GM18907 (cell line): ENCODE results near the gene UNC5B.
"Not testable (repeated sequence)": the region's sequence is repeated elsewhere in the genome, so short reads cannot be mapped to it uniquely, and the experiment has no call there.

ENCODE experiments used
- ATAC-seq: cut with Tn5 transposase; IDR thresholded peaks from one replicate; pipeline ENCODE4 v1.9.1; 2021; ENCODE audit warnings: mild to moderate bottlenecking, moderate library complexity; ENCODE audit not compliant: unreplicated experiment

UNC5B gene

DNA sequence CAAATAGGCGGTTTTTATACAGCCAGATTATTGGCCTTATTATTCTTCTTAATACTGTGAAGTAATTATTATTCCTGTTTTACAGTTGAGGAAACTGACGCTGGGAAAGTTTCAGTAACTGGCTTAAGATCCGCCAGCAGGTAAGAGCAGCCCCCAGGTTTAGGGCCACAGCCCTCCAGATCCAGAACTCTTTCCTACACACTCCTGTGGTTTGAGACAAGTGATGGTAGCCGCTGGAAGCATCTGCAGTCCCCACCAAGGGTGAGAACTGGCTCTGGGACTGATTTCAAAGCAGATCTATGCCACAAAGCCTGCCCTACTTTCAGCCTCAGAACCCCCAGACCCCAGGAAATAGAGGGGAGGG lies 3.0 kb upstream of the UNC5B start:
- ATAC-seq: no peak

DNA sequence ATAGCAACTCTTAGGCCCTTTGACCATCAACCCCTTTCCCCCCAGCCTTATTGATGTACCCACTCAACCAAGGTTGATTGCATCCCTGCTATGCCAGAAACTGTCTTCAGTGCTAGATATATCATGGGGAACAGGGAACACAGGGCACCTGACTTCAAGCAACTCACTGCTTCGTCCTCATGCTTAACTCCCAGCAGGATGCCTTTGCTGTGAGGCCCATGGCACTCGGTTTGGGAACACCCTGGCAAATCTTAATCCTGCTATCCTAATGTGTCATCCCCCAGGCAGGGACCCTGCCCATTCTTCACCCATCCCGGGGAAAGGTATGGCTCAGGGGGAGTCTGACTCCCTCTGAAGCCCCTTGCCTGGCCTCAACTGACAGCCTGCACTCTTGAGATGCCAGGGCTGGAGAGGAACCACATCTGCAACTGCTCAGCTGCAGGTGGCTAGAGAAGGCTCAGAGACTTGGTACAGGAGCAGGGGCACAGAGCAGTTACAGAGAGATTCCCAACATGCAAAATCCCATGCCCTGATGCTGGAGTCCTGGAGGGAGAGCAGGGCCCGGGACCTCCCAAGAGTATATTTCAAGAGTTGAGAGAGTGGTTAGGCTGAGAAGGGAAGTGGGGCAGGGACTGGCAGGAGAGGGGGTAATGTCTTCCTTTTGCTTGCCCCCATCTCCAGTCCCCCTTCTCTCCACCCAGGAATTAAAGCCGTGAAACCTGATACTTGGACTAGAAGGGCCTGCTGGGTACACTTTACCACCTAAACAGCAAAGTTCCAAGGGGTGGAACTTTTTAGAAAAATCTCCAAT lies 2.4 kb upstream of the UNC5B start:
- ATAC-seq: no peak

DNA sequence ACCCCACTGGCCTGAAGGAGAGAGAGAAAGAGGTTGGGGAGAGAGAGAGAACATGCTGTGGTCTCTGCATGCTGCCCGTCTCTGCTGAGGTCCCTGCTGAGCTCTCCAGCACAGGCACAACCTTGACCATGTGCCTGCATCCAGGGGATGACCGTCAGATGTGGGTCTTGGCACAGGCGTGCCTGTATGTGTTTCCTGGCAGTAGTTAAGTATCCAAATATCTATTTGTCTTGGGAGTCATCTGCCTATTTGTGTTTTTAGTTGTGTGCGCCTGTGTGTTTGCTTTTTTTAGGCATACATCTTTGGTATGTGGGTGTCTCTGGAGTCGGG lies 1.9 kb upstream of the UNC5B start:
- ATAC-seq: no peak

DNA sequence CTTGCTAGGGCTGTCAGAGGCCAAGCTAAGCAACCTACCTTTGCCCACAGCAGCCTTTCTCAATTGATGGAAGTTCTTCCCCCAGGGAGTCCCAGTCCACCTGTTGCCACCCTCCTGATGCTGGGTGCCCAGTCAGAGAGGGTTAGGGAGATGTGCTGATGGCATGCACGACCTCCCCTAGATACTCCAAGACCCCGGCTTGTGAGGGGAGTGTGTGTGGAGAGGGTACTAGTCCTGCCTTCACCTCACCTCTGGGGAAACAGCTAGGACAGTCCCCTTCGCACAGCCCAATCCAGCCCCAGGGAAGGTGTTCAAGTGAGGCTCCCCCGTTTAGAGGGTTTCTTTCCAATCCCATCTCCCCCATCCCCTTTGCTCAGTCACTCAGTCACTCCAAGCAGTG lies 1.3 kb upstream of the UNC5B start:
- no peak for ATAC-seq

DNA sequence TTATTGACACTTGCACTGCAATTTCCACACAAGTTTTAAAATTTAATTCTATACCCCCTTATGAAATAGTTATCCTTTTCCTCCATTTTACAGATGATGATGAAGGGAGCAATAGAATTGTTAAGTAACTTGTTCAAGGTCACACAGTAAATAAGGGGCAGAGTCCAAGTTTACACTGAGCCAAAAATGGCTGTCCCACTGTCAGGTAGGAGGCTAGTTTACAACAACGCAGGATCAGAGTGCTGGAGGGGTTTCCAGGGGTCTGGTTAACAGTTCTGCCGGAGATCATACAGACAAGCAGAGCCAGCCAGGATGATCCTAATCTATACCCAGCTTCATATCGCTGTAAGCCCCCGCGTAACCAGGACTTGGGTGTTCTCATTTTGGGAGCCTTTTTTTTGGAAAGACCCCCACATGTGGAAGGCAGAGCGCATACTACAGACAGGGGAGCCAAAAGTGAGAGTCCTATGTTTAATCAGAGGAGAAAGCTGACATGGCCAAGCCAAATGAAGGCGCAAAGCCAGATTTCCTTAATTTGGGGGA lies 524 bp upstream of the UNC5B start:
- ATAC-seq: no peak

DNA sequence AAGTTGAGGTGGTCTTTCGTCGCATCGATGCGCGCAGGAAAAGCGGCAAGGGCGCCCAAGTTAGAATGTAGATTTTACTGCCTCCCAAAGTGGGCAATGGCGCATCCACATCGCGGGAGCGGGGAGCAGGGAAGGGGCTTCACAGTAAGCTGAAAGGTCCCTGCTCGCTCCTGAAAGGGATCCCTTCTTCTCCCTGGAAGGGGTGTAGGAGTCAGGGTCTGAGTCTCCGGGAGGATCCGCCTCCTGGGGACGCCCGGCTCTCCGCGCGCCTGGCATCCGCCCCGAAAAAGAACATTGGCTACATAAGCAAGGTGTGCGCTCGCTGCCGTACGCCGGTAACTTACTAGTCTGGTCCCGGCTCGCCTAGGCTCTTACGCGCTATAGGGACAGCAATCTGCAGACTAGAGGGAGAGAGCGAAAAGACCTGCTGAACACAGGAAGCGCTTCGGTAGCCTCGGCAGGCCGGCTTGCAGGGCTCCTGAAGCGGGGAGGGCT lies 804 bp downstream of the UNC5B start:
- ATAC-seq: no peak

DNA sequence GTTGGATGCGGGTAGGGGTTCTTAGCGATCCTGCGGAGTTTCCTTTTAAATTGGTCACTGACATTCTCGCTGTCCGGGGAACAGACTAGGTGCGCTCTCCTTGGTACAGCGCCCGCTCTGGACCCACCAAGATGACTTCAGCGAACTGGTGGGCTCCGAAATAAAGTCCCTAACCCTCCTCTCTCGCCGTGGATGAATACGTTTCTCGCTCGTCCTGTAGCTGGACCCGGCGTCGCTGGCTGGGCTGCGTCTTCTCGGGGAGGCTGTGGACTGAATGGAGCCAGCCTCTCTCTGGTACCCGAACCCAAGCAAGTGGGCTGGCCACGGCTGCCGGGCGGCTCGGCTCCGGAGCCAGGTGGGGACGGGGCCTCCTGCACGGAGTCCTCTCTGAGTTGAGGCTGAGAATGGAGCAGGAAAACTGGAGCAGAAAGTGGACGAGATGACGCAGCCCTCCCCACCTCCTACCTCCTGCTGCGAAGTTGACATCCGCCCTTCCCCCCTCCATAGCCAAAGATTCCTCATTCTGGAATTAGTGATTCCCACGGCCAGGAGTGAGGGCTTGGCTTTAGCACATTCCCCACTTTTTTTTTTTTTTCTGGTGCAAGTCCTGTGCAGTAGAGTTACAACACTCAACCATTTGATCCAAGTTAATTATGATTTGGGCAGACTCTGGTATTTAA lies 1.5 kb downstream of the UNC5B start:
- ATAC-seq: no peak

DNA sequence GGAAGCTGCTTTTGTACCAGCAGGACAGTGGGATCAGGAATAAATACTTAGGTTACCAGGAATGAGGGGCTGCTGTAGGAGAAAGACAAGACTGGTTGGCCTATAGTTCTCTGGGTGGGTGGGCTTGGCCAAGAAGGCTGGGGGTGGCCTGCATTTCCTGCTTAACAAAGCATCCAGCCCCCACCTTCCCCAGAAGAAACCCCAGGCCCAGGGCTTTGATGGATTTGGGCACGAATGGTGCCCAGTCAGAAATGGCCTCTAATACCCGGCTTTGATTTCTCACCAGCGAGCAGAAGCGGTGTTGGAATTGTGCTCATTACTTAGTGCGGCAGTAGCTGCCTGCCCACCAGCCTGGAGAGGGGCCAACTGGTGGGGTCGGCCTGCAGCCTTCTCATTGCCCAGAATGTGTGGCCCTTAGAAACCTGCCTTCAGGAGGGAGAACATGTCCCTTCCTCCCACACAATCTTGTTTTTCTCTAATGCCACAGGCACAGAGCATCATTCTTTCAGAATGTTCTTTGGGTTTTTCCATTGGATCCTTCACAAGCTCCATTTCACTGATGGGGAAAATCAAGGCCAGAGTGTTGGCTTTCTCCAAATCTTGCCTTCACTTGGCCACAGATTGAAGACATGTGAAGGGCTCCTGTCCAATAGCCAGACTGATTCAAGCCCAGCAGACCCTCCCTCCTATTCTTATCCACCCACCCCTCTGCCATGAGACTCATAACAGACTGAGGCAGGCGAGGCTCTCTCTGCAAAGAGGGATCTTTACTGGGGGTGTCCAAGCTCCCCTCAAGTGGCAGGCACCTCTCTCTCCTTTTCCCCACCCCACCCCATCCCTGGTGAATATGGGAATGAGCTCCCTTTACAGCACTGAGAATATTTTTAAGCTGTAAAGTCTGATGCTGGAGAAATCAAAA lies 2.5 kb downstream of the UNC5B start:
- no peak for ATAC-seq

DNA sequence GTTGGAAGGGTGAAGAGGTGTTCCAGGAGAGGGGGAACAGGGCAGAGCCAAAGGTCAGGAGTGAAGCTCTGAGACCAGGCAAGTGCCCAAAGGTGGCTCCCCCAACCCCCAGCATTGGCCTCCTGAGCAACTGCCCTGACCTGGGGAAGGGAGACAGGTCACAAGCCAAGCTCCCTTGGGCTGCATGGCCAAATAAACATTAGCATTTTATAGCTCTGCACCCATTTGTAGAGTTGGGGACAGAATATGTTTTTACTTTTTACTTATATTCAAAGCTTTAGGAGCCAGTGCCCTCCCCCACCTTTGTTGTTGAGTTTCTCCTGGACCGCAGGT lies 4.0 kb downstream of the UNC5B start:
- no peak for ATAC-seq

DNA sequence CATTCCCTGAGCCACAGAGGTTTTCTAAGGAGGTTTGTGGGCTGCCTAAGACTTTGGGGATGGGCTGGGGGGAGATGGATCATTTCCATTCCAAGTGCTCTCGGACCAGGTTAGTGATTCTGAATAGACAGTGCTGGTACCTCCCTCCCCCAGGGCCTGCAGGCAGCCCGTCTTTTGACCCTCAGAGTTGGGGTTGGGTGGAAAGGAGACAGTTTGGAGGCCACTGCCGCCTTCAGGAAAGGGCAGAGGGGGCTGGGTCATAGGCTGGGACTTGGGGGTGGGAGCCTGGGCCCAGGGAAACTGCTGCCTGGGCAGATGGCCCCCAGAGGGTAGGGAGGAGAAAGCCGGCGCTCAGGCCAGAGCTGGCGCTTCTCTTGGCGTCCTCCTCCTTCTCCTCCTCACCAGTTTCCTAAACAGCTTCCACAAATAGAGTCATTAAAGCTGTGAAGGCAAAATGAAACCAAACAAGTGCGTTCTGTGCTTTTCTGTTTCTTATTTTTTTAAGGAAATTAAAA lies 4.4 kb downstream of the UNC5B start:
- no peak for ATAC-seq

DNA sequence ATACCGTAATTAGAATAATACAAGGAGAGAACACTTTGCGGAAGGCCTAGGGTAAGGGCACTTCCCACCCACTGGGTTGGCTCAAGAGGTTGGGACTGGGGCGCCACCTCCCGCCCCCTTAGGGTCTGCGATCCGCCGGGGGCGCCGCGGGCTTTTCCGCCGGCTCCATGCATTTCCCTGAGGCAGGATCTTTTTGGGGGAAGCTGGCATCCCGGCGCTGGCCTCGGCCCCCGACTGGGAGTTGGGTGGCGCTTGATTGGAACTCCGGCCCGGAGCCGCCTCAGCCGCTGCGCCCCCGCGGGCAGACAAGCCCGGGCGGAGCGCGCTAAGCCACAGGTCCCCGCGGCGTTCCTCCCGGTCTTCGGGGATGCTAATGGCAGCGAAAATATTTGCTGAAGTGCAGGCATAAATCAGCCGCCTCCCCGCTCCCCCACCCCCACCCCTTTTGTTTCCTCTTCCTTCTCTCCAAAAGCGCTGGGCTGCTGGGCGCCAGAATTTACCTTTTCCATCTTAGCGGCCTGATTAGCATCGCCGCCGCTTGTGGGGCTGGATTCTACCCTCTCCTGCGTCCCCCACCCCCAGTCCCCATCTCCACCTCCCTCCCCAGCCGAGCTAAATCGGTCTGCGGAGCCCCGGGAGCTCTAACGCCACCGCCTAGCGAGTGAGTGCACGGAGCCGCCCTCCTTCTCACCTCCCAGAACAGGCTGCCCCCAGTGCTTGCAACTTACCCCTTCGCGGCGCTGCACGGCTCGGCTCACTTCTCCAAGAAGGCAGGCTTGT lies 5.1 kb downstream of the UNC5B start:
- no peak for ATAC-seq

DNA sequence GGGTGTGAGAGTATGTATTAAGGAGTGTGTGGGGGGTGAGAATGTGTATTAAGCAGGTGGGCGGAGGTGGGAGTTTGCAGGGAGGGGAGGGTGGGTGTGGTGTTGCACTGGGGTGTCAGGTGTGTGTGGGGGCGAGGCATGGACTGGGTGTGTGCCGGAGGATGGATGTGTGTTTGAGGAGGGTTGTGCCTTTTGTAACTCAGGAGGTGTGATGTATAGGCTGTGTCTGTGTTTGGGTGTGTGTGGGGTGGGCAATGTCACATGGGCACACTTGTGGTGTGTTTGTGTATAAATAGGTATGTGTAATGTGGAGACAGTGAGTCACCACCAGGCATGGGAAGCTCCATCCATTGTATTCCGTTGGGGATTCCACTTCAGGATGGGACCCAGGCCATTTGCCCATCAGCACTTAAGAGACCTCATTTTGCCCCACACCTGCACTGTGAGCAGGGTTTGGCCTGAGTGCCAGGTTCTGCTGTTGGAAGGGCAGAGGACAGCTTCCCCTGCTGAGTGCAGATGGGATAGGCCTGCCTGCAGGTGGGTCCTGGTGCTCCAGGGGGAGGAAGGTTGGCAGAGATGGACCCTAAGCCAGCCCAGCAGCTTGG lies 5.8 kb downstream of the UNC5B start:
- no peak for ATAC-seq

DNA sequence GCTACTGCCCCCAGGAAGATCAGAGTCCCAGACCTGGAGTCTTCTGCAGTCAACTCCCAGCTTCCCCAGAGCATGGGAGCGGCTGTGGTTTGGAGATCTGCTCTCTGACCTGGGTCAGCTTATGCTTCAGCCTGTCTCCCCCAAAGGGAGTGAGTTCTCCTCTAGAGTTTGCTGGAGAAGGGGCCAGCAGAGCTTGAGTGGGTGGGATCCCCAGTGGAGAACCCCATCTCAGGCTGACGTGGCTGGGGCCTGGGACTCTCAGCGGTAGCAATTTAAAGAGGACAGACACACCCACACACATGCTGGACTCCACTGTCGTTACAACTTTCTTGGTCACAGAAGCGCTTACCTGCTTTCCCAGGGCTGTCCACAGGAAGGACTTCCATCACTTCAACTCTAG lies 6.3 kb downstream of the UNC5B start:
- ATAC-seq: no peak

DNA sequence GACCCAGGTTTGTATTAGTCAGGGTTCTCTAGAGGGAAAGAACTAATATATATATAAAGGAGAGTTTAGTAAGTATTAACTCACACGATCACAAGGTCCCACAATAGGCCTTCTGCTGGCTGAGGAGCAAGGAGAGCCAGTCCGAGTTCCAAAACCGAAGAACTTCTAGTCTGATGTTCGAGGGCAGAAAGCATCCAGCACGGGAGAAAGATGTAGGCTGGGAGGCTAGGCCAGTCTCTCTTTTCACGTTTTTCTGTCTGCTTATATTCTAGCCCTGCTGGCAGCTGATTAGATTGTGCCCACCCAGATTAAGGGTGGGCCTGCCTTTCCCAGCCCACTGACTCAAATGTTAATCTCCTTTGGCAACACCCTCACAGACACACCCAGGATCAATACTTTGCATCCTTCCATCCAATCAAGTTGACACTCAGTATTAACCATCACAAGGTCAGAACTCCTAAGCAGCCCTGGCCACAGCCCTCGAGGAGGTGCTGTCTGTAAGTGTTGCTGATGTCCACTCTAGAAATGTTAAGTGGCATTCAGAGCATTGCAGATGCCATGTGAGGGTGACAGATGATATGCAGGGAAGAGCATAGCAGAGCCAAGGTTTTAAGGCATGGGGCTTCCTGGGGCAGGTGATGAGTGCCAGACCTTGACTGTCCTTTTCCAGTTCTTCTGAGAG lies 7.0 kb downstream of the UNC5B start:
- not testable (repeated sequence) for ATAC-seq

DNA sequence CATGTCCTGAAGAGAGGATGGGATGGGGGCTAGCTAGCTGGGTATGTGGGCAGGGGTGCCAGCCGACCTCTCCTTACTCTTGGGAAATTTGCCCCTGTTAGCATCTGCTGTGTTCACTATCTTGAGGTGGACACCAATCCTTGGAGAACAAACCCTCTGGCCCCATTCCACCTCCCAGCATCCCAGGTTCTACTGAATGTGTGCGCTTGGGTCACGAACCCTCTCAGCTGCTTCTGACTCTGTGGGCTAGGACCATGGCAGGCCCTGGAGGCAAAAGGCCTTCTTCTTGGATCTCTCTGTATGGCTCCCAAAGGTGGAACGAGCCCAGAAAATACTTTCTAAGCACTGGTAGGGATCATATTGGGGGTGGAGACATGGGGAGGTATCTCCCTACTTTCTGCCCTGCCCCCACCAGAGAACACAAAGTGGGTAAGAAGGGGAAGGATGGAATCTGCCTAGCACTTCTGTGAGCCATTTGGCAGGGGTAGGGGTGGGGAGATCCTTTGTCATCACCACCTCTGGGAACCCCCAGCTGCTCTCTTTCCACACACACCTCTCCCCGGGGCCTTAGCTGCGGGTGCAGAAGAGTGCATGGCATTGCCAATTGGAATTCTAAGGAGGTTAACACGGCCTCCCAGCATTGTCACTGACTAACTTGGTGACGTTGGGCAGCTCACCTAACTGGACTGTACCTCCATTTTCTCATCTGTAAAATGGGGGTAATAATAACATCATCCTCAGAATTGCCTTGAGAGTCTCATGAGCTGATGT lies 7.7 kb downstream of the UNC5B start:
- no peak for ATAC-seq

DNA sequence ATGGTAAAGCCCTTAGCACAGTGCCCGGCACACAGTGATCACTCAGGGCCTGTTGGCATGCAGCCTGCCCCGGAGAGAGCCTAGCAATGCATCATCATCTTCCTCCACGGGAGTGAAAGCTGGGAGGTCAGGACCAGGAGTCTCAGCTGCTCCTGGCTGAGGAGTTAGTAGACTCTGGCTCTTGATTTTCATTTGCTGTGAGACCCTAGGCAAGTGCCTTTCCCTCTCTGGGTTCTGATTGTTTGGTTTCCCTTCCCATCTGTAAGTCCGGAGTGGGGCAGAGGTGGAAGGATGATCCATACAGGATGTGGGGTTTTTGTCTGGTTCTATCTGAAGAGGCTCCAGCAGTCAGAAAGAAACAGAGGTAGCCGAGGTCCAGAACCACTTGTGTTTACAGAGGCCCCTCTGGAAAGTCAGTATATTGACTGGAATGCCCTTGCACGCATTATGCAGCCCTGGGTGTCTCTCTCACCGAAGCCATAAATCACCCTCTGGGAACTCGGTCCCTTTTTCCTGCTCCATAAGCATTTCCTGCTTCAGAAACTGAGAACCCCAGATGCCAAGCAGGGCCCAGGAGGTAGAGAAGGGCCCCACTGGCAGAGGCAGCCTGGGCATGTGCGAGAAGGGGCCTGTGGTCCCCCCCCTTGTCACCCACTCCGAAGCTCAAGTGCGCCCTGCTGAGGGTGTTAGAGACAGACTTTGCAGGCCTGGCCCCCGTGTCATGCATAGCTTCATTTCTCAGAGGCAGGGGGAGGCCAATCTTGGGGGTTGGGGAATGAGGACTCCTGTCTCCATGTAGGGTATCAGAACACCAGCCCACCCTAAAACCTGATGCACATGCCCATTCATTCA lies 8.5 kb downstream of the UNC5B start:
- no peak for ATAC-seq

DNA sequence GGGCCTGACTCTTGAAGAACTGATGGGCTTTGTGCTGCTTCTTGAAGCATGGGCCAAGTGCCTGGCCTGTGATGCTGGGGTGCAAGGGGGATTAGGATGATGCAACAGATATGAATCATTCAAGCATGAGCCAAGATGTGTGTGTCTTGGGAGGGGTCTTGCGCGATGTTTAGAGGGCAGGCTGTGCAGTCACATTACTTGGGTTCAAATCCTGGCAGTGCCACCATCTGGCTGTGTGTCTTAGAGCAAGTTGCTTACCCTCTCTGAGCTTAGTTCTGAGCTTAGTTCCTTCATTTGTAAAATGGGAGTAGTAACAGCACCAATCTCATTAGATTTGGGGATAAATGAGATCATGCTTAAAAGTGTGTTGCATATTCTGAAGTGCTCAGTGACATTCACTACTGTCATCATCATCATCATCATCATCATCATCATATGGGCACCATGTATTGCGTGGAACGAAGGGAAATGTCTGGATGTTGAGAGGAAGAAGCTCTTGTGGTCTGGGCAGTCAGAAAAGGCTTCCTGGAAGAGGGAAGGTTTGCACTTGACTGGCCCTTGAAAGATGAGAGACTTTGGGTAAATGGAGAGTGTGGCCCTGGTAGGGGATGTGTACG lies 9.3 kb downstream of the UNC5B start:
- ATAC-seq: no peak
